NCI-H774 (cell line): ENCODE measurements around the gene ART1.
"Not testable (repeated sequence)": the region's sequence is repeated elsewhere in the genome, so short reads cannot be mapped to it uniquely, and the experiment has no call there.

Source experiments
- DNase-seq: peaks from one replicate; lab custom pipeline; 2025; lab: John Stamatoyannopoulos, UW

Gene ART1

GRCh38 chr11:3632070-3632660, 12.8 kb upstream of the ART1 start:
- no peak for DNase-seq

- no peak for DNase-seq
Measured at GRCh38 chr11:3635641-3636375, 9.1 kb upstream of the ART1 start.

GRCh38 chr11:3637201-3637600, 7.7 kb upstream of the ART1 start:
- no peak for DNase-seq

GRCh38 chr11:3638513-3638912, 6.4 kb upstream of the ART1 start:
- no peak for DNase-seq

DNA sequence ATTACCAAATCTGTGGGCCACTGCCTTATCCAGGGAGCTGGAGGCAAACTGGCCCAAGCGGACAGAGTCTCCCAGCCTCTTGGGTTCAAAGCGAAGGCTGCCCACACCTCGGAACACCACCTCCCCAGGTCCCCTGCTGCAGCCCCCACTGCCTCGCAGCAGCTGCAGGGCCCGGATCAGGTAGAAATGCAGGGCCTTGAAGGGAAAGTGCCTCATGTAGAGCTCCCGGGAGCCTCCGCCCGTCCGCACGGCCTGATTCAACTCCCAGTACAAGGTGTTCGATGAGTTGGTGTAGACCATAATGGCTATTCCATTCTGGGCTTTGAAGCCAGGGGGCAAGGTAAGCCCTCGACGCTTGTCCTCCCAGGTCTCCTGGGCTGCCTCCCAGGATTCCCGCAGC, 5.1 kb upstream of the ART1 start:
- no peak for DNase-seq

- DNase-seq: no peak
Measured at GRCh38 chr11:3641191-3641590, 3.7 kb upstream of the ART1 start.

DNA sequence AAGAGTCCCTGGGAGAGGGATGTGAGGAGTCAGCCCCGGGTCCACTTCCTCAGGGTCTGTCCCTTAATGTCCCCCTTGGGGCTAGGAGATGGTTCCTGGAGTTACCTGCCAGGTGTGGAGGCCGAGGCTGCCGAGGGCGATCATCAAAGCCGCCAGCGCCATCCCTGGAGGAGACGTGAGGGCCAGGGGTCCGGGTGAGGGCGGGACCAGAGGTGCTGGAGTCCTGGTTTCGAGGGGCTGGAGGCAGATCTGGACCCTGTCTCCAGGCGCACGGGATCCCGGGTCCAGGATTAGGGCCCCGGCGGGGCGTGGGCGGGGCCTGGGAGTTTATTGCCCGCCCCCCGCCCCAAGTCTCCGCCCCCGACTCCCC, 3.2 kb upstream of the ART1 start, which contains the start of gene ART5:
ART5 (minus strand) TSS at position 292 of the 370 bp plus-strand sequence; CDS start at position 162, 130 bp downstream.
- DNase-seq: no peak

- peak; percentile 55 for DNase-seq
Measured at GRCh38 chr11:3642071-3642951, 2.6 kb upstream of the ART1 start.

DNA sequence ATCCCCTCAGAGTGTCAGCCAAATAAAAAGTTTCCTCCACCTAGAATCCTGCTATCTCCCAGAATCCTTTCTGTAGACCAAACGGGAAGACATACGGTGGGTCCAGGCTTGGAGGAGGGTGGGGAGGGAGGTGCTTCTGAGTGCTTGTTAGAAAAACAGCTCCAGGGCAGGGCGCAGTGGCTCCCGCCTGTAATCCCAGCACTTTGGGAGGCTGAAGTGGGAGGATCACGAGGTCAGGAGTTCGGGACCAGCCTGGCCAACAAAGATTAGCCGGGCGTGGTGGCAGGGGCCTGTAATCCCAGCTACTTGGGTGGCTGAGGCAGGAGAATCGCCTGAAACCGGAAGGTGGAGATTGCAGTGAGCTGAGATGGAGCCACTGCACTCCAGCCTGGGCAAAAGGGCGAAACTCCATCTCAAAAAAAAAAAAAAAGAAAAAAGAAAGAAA, 1.8 kb upstream of the ART1 start:
- not testable (repeated sequence) for DNase-seq

DNA sequence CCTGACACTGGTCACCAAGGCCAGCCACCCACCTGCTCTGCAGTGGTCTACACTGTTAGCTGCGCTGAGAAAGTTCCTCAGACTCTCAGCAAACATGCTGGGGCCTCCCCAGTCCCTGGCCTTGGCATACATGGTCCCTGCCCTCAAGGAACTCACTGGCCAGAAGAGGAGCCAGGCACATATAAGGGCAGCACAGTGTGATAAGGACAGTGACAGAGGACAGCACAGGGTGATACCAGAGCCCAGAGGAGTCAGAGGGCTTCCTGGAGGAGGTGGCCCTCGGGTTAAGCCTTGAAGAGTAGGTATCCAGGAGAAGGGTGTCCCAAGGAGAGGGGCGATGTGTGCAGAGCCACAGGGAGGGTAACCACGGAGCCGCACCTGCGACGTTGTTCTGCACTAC, 624 bp downstream of the ART1 start:
- no peak for DNase-seq

DNA sequence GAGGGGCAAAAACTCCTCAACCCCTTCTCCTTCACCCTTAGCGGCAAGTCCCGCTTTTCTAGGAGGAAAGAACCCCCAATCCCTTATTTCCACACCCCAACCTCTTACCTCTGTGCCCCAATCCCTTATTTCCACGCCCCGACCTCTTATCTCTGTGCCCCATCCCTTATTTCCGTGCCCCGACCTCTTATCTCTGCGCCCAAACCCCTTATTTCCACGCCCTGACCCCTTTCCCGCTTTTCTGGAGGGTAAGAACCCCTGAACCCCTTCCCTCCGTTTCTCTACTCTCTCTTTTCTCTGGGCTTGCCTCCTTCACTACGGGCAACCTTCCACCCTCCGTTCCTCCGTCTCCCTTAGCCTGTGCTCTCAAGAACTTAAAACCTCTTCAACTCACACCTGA, 3.9 kb downstream of the ART1 start:
- DNase-seq: not testable (repeated sequence)

- DNase-seq: not testable (repeated sequence)
Measured at GRCh38 chr11:3649374-3649773, 4.4 kb downstream of the ART1 start.

GRCh38 chr11:3652514-3652913, 7.6 kb downstream of the ART1 start:
- DNase-seq: not testable (repeated sequence)

DNA sequence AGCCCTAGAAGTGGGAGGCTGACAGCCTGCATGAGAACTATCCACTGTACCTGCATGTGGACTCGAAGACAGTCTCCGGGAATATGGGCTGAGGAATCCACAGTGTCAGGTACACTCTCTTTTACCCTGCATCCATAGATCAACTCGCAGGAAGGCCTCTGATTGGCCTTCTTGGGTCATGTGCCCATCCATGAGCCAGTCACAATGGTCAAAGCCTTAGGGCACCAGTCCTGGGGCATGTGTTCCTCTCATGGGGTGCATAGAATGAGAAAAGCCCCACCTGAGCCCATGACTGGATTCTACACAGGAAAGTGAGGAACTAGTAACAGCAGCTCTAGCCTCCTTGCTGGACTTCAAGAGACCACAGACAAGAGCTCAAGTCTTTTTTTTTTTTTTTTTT, 10.6 kb downstream of the ART1 start:
- DNase-seq: no peak

DNA sequence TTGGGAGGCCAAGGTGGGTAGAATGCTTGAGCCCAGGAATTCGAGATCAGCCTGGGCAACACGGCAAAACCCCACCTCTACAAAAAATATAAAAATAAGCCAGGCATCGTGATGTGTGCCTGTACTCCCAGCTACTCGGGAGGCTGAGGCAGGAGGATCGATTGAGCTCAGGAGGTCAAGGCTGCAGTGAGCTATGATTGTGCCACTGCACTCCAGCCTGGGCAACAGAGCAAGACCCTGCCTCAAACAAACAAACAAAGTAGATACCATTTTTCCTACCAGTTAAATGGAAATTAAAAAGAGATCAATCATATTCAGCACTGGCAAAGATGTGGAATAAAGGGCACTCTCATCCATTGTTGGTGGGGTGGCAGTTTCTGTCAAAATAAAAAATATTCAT, 12.4 kb downstream of the ART1 start:
- not testable (repeated sequence) for DNase-seq

DNA sequence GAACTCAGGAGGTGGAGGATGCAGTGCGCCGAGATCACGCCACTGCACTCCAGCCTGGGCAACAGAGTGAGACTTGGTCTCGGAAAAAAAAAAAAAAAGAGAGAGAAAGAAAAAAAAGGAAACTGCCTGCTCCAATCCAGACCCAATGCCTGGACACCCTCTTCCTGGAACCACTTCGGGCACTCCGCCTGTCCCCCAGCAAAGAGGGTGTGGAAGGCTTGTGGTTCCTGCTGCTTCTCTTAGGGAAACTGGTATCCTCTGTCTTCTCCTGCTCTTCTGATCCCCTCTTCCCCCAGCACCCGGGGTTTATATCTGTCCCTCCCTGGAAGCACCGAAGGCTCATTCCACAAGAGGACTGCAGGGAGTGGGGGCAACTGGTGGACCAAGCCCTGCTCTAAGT, 13.3 kb downstream of the ART1 start:
- no peak for DNase-seq

- peak; percentile 34 for DNase-seq
Measured at GRCh38 chr11:3659595-3660515, 14.9 kb downstream of the ART1 start.

DNA sequence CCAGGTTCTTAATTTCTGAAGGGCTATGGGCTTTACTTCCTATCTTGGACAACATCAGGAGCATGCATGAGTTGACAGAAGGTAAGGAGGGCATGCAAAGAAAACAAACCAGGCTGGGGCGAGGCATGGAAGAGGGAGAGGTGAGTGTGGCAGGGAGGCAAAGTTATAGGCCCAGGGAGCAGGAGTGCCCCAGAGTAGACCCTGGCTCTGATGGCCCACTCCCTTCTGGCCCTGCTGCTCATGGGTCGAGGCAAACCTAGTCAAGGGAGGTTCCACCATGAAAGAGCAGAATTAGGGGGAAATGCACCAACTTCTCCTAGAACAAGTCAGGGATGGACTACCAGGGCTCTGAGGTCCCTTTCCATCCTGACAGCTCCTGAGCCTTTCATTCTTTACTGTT, 16.0 kb downstream of the ART1 start:
- DNase-seq: no peak

DNA sequence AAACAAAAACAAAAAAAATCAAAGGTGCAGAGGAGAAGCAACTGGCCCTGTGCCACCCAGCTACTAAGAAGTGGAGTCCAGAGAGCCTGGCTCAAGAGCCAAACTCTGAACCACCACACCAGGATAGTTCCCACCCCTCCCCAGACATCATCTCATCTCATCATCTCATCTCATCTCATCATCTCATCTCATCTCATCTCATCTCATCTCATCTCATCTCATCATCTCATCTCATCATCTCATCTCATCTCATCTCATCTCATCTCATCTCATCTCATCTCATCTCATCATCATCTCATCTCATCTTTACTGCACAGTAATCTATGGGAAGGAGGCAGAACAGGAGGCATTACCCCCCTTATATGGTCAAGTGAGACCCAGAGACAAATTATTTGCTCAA, 17.9 kb downstream of the ART1 start:
- no peak for DNase-seq

- no peak for DNase-seq
Measured at GRCh38 chr11:3664032-3664630, 19.2 kb downstream of the ART1 start.

GRCh38 chr11:3665336-3666022, 20.6 kb downstream of the ART1 start:
- DNase-seq: no peak
